Adipose tissue (tissue), 3 donors: ENCODE results near the gene DNAH6. TPM values are rescaled to one million over a fixed set of nuclear protein-coding genes. Genes with fewer than 3 reads are reported as not detected.

Experiments used
- H3K27ac ChIP-seq: one replicate; pipeline ENCODE4 v1.5.1; 2013; ENCODE audit warnings: low read depth, low read length
- WGBS, 3 donors: extraction: QIAGEN DNeasy Blood & Tissue Kit; methylation state at CpG; one replicate each; pipeline ENCODE4 v1.1.7; 2013; 5-methylcytosine and 5-hydroxymethylcytosine counted together
- polyA plus RNA-seq, 3 donors: library from polyadenylated mRNA; stranded (reverse); fragments of 200-250 nt; gene quantifications; one replicate each; pipeline ENCODE4 v1.2.3, GENCODE V29; 2013
- donor health status: healthy with polysubstance abuse.
- donor health status: Bipolar disorder and iron deficiency.
- donor health status: healthy.

The DNAH6 gene
- polyA plus RNA-seq, 3 donors = 0.27 to 1.1 (median 0.35) TPM

- H3K27ac ChIP-seq = no peak overlapping the region
- WGBS, 3 donors = 83 to 89% (median 88%) methylated on average over 1 of the region's 1 CpG
These were observed 262.8 kb downstream of the DNAH6 start for GRCh38 chr2:84778911-84779690.

GRCh38 chr2:84779781-84780180 is 263.5 kb downstream of the DNAH6 start:
- 75 to 78% (median 76%) methylated on average over 3 of the region's 3 CpGs for WGBS, 3 donors
- H3K27ac ChIP-seq = no peak overlapping the region

DNA sequence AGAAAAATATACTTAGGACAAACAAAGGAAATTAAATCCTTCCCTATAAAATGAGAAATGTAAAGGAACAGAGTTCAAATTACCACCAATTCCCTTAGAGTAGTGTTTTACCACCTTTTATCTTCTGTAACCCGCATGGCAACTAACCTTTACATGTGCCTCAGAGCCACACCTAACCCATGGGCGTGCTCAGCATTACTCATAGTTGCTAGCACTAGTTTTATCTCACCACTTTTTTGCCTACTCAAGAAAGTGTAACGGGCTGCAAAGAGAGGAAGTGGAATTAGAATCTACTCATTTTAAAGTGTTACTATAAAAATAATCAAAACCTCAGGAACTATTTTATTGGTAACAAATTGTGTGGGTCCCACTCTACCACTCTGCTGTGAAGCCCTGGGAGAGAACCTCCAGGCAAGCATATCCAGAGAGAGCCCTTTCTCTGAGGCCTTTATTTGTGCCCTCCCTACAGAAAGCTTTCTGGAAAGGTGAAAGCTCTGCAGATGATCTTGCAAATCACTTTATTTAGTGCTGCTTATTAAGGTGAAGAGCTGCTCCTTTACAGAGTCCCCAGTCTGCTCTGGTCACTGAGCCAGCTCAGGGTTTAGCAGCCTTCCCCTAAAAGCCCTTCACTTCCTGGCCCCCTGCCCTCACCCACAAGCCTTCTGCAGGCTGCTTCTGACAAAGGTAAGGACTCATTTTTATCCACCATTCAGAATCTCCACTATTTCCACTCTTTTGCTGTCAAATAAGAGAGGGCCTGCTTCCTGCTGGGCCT is 265.8 kb downstream of the DNAH6 start:
- H3K27ac ChIP-seq = no peak overlapping the region
- 62 to 81% (median 68%) methylated on average over 3 of the region's 3 CpGs for WGBS, 3 donors

DNA sequence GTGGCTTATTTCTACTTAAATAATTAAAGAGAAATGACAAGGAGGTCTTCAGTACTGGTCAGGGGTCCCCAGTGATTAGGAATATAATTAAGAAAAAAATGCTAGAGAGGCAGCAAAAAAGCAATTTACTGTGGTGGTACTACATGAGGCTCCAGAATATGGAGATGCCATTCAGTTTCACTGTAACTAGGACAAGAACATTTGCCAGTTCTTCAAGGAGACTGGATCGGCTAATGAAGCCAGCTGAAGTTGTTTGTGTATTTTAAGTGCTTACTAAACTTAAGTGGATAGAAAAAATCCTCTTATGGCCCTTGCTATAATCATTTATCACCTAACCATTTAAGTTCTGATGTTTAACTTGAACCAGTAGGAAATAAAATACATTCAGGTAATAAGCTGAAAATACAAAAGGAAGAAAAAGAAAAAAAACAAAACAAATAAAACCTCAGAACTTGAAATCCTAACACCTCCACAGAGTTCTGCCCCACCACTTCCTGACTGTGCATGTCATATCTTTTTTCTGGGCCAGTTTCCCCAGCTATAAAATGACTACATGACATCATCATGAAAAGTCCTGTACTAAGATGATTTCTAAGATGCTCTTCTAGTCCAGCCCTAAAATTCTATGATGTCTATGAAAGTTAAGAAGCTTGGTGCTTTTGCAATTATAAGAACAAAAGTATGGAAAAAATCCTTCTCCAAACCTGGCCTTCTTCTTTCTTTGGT is 266.6 kb downstream of the DNAH6 start:
- 66 to 77% (median 76%) methylated on average over 1 of the region's 1 CpG for WGBS, 3 donors
- H3K27ac ChIP-seq = no peak overlapping the region

DNA sequence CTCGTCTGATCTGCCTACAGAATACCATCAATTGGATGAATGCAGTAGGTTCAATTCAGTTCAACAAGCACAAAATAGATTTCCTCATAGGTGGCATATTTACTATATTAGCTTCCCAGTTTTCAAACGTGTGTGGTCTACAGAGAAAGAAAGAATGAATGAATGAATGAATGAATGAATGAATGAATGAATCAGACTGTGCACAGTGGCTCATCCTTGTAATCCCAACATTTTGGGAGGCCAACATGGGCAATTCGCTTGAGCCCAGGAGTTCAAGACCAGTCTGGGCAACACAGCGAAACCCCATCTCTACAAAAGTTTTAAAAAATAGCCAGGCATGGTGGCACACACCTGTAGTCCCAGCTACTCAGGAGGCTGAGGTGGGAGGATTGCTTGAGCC is 269.7 kb downstream of the DNAH6 start:
- no peak overlapping the region for H3K27ac ChIP-seq
- 89 to 90% (median 90%) methylated on average over 4 of the region's 4 CpGs for WGBS, 3 donors

DNA sequence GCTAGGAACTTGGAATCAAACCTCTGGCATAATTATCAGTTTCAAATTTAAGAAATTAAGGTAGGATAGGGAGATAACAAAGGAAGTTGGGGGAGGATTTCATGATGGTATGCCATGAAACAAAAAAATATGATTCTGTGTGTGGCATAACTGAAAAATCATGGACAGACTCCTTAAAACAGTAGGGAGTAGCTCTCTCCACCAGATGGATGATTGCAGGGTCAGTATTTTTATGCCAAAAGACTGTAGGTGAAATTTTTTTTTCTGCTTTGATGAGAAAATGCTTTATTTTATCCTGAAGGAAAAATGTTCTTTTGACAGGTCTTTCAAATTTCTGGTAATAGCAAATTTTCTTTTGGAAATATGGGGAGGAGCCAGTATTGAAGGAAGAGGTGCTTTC is 270.3 kb downstream of the DNAH6 start:
- no peak overlapping the region for H3K27ac ChIP-seq

DNA sequence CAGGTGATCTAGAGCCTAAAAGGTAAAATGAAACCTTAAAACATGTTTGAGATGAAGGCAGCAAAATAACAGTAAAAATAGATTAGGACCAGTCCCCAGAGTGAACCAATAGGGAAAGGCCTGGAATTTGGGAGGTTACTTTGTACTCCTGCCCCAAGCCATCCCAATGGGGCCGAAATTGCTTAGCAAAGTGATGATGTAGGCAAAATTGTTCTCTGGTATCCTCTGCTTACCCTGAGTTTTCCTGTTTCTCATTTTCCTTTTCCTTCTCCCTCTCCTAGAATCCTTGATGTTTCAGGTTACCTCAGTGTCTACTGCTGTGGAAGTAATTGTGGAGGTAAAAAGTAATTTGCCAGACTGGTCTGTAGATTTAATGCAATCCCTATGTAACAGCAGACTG is 271.7 kb downstream of the DNAH6 start:
- 38 to 95% (median 44%) methylated on average over 1 of the region's 1 CpG for WGBS, 3 donors
- H3K27ac ChIP-seq = no peak overlapping the region

DNA sequence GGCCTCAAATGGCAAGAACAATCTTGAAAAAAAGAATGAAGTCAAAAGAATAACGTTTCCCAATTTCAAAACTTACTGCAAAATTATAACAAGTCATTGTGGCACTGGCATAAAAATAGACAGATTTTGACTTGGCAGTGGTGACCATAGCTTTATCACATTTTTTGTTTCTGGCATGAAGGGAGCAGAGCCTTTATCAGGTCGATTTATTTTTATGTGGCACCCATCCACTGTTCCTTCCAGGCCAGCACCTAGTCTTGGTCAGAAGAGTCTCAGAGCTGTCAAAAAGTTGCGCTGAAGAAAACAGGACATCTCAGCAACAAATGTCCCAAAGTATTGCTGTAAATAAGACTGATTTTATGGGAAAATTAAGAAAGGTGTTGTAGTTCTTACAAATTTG is 272.2 kb downstream of the DNAH6 start:
- 72 to 82% (median 77%) methylated on average over 3 of the region's 3 CpGs for WGBS, 3 donors
- no peak overlapping the region for H3K27ac ChIP-seq

GRCh38 chr2:84792856-84793522 is 276.7 kb downstream of the DNAH6 start:
- WGBS, 3 donors = 95 to 98% (median 95%) methylated on average over 6 of the region's 6 CpGs

DNA sequence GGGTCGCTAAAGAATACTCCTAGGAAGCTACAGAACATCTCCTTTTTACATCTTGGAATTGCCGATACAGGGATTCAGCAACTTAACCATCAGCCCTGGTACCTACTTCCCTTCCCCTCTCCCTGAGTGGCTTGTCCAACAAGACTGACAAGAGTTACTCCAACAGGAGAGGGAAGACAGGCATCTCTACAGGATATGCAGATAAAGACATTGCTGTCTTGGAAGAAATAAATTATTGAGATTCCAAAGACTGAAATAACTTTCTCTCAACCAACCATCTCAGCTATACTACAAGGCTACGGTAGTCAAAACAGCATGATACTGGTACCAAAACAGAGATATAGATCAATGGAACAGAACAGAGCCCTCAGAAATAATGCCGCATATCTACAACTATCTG is 277.3 kb downstream of the DNAH6 start:
- H3K27ac ChIP-seq = no peak overlapping the region
- 82 to 88% (median 82%) methylated on average over 3 to 4 of the region's 4 CpGs for WGBS, 3 donors

More at GRCh38 chr2:84792856-84793522, 276.7 kb downstream of the DNAH6 start:
- no peak overlapping the region for H3K27ac ChIP-seq

DNA sequence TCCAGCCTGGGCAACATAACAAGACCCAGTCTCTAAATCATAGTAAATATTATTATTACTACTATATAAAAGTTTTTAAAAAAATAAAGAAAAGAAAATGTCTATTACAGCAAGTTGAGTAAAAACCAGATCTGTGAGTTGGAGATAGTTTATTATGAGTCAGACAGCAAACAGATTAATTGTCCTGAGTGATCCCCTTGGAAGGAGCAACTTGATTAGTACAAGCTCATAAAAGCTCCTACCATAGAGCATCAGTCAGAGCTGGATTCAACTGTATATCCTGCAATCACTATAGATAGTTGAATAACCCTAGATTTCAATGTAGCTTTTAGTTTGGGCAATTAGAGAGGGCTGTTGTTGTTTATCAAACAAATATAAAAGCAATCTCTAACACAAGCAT is 280.5 kb downstream of the DNAH6 start:
- H3K27ac ChIP-seq = no peak overlapping the region

DNA sequence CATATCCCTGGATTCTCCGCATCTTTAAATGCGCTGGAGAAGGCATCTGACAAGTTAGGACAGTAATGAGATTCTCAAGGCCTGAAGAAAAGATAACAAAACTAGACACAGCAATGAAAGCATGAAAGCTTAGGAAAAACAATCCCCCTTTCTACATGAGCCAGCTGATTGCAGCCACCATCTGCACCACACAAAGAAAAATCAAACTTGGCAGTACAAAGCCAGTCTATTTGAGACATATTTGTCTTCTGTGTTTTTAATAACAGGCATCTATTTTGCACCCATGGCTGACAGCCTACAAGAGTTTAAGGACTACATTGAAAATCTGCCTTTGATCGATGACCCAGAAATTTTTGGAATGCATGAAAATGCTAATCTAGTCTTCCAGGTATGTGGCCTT is 281.0 kb downstream of the DNAH6 start:
- no peak overlapping the region for H3K27ac ChIP-seq
- 93 to 94% (median 93%) methylated on average over 3 of the region's 3 CpGs for whole genome bisulfite sequencing, 3 donors

DNA sequence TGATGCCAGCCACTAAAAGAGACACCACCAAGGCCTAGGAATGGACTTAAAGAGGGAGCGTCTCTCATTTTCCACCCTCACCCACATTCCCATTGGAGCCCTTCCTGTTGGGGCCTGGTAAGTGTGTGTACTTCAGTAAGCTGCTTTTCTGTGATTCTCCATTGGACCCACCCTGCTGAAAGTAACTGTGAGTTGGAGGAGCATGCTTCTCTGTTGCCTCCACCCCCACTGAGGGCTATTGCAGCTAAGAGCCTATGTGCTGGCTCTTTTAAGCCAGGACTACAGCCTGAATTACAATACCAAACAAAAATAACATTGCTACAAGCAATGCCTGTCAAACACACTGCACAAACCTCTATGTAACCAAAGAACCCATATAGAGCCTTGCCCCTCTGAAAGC is 283.5 kb downstream of the DNAH6 start:
- 100% methylated on average over 1 of the region's 1 CpG for whole genome bisulfite sequencing, 3 donors
- H3K27ac ChIP-seq = no peak overlapping the region

GRCh38 chr2:84800194-84800805 is 284.0 kb downstream of the DNAH6 start:
- 65 to 84% (median 74%) methylated on average over 1 of the region's 1 CpG for WGBS, 3 donors
- H3K27ac ChIP-seq = no peak overlapping the region

- no peak overlapping the region for H3K27ac ChIP-seq
- 83 to 93% (median 87%) methylated on average over 2 of the region's 2 CpGs for WGBS, 3 donors
These were observed 285.5 kb downstream of the DNAH6 start for GRCh38 chr2:84801811-84802210.

GRCh38 chr2:84805250-84805958 is 289.1 kb downstream of the DNAH6 start:
- H3K27ac ChIP-seq = no peak overlapping the region
- WGBS, 3 donors = 45 to 63% (median 59%) methylated on average over 1 of the region's 1 CpG

DNA sequence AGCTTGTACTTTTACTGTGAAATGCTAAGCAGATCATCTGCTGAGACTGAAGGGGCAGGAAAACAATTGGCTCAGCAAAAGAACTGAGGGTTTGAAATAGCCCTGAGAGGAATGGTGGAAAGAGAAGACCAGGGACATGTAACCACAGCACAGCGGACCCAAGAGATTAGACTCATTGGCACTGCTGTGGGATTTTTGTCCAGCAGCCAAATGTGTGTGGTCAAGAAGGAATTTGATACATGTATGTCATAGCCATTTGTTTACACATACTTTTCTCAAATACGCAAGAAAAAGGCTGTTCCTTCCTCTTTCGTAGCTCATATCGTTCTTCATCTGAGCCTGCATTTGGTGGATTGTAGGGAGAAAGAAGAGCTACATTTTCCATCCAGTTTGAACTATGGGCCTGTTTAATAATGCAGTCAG is 290.8 kb downstream of the DNAH6 start:
- 19 to 46% (median 24%) methylated on average over 4 of the region's 4 CpGs for WGBS, 3 donors
- H3K27ac ChIP-seq = no peak overlapping the region

DNA sequence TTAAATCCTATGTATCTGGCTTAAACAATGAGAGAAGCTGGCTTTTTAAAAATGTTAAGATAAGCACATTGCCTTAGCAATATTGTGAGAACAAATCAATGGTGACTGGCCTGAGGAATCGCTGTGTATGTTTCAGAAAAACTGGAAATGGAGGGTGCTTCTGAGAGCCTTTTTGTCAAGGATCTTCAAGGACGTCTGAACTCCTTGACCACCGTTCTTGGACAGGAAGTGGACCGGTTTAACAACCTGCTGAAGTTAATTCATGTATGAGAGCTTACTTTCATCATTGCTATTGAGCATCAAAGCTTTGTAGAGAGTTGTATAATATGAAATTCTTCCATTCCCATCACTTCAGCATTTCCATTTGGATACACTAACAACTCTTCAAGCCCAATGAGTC is 292.0 kb downstream of the DNAH6 start:
- no peak overlapping the region for H3K27ac ChIP-seq
- 69 to 76% (median 75%) methylated on average over 4 of the region's 4 CpGs for WGBS, 3 donors
